Vagina (tissue), 2 donors: ENCODE measurements around the gene STARD4. TPM values are rescaled to one million over a fixed set of nuclear protein-coding genes. Genes with fewer than 3 reads are reported as not detected.

Source experiments
- DNase-seq, 2 donors: peaks; one replicate each; pipeline ENCODE4 v3.0.0-alpha.2; 2017; ENCODE audit errors: extremely low spot score in 2 of 2
- H3K27ac ChIP-seq: fragments of 200-600 bp; sonication (generic); one replicate; pipeline ENCODE4 v1.5.1; 2019
- H3K27me3 ChIP-seq: fragments of 200-600 bp; sonication (generic); one replicate; pipeline ENCODE4 v1.5.1; 2019
- H3K36me3 ChIP-seq, 2 donors: fragments of 200-600 bp; sonication (generic); one replicate each; pipeline ENCODE4 v1.5.1; 2017 to 2019
- H3K4me1 ChIP-seq: fragments of 200-600 bp; sonication (generic); one replicate; pipeline ENCODE4 v1.5.1; 2019
- H3K4me3 ChIP-seq, 2 donors: fragments of 200-600 bp; sonication (generic); 1 replicate in 1 of 2; 2 replicates in 1 of 2; pipeline ENCODE4 v1.5.1; 2016 to 2019
- H3K9me3 ChIP-seq: fragments of 200-600 bp; sonication (generic); one replicate; pipeline ENCODE4 v1.5.1; 2019
- CTCF ChIP-seq, 3 experiments: fragments of 450-650 bp in 2 of 3; fragments of 200-600 bp in 1 of 3; sonication (generic) in 1 of 3; IDR thresholded peaks; one replicate each; pipeline ENCODE4 v1.5.1; 2017 to 2019; ENCODE audit warnings: antibody characterized with exemption in 3 of 3, mild to moderate bottlenecking in 2 of 3, moderate library complexity in 2 of 3
- POLR2A ChIP-seq, 2 donors: fragments of 450-650 bp; IDR thresholded peaks; one replicate each; pipeline ENCODE4 v1.6.1; 2017; ENCODE audit warnings: antibody characterized with exemption in 2 of 2, mild to moderate bottlenecking in 2 of 2, moderate library complexity in 2 of 2
- POLR2AphosphoS5 ChIP-seq, 2 donors: sonication (generic); formaldehyde crosslinking; IDR thresholded peaks; one replicate each; pipeline ENCODE4 v1.9.0; 2017; ENCODE audit warnings: antibody characterized with exemption in 2 of 2, mild to moderate bottlenecking in 2 of 2, low read depth in 1 of 2; ENCODE audit not compliant: insufficient read depth in 1 of 2
- intact Hi-C: fragments of 100-400 bp; cut with DNase I; formaldehyde crosslinking; loops from one replicate; pipeline ENCODE4 v1.15.1; 2023
- total RNA-seq: library from RNA; depleted of rRNA; stranded (reverse); fragments of >200 nt; gene quantifications from one replicate; pipeline ENCODE4 v1.2.3, GENCODE V29; 2016

Gene STARD4
- total RNA-seq, 1 donor from 2014 or later, result 18.9 TPM

DNA sequence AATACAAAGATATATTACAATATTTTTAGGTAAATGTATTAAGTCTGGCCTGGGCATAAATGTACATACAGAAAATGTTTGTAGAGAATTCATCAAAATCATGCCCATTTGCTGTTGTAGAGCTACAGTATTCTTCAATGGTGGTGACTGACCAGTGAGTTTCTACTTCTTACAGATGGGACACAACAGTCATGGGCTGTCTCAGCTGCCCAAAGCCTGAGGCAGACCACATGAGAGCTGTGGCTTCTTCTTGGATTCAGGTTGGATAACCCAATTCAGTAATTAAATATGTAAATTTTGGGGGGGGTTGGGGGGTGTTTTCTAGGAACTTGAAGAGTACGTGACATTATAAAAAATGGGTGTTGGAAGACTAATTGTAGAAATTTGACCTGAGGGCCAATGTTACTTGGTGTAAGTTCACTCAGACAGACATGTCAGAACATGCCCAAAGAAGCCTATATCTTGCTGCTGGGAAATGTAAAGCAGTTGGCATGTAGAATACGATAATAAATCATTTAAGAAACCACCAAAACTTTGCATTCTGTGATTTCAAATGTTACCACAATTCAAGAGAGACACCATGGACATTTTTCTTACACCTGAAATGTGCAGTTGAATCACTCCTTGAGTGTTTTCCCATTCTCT lies 17.9 kb downstream of the STARD4 start:
- Histone ChIP-seq H3K9me3 (no peaks in the 10 kb centered on the region), H3K36me3 (peaks cover 0 to 6% of the 10 kb centered on the region in 2 donors), H3K4me3 (no peak overlapping the region), H3K4me1 (no peaks in the 10 kb centered on the region), H3K27me3 (no peaks in the 10 kb centered on the region), H3K27ac (no peak overlapping the region)
- intact Hi-C loops, result no loop called here
- TF ChIP-seq POLR2A (IDR thresholded peaks at IDR 0.05) (no peak), POLR2AphosphoS5 (IDR thresholded peaks at IDR 0.05; ENCODE audit: insufficient read depth in 1 of 2, low read depth in 1 of 2) (no peak), CTCF (IDR thresholded peaks at IDR 0.05) (no peak)
- DNase-seq, result no peak

- TF ChIP-seq POLR2A (IDR thresholded peaks at IDR 0.05) (no peak), CTCF (IDR thresholded peaks at IDR 0.05) (no peak)
- Histone ChIP-seq H3K4me1 (no peaks in the 10 kb centered on the region), H3K27me3 (no peaks in the 10 kb centered on the region), H3K36me3 (no peaks in the 10 kb centered on the region), H3K4me3 (no peak overlapping the region), H3K9me3 (no peaks in the 10 kb centered on the region), H3K27ac (no peak overlapping the region)
- intact Hi-C loops, result no loop called here
- DNase-seq, result no peak
Measured at GRCh38 chr5:111493031-111493430, 19.3 kb downstream of the STARD4 start.

- Histone ChIP-seq H3K36me3 (no peaks in the 10 kb centered on the region), H3K9me3 (no peaks in the 10 kb centered on the region), H3K4me1 (no peaks in the 10 kb centered on the region), H3K27ac (no peak overlapping the region), H3K27me3 (no peaks in the 10 kb centered on the region), H3K4me3 (no peak overlapping the region)
- no peak for TF ChIP-seq POLR2AphosphoS5 (IDR thresholded peaks at IDR 0.05; ENCODE audit: insufficient read depth in 1 of 2, low read depth in 1 of 2)
- no peak for DNase-seq
- intact Hi-C loops, result no loop called here
Measured at GRCh38 chr5:111488353-111488752, 24.0 kb downstream of the STARD4 start.

GRCh38 chr5:111486926-111487325 lies 25.4 kb downstream of the STARD4 start:
- DNase-seq, result no peak
- intact Hi-C loops, result no loop called here
- H3K4me1 ChIP-seq, result no peaks in the 10 kb centered on the region
- no peak overlapping the region for H3K27ac ChIP-seq
- no peaks in the 10 kb centered on the region for H3K36me3 ChIP-seq
- H3K27me3 ChIP-seq, result no peaks in the 10 kb centered on the region
- TF ChIP-seq CTCF (IDR thresholded peaks at IDR 0.05), result no peak
- no peak for TF ChIP-seq POLR2AphosphoS5 (IDR thresholded peaks at IDR 0.05; ENCODE audit: insufficient read depth in 1 of 2, low read depth in 1 of 2)
- TF ChIP-seq POLR2A (IDR thresholded peaks at IDR 0.05), result no peak
- H3K4me3 ChIP-seq, result no peak overlapping the region
- H3K9me3 ChIP-seq, result no peaks in the 10 kb centered on the region

DNA sequence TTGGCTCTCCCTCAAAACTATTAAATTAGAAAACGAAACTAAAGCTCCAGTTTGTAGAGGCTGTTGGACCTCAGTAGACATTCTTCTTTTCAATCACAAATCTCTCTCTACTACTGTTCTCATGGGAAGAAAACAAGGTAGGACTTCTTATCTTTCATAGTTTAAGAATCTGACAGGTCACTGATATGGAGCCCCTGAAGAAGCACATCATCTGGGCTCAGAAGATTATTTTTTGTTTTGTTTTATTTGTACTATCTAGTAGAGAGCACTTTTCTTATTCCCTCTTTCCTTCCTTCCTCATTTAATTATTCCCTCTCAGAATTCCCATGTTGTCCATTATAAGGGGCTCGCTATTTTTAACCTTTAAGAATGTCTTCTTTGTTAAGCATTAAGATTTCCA lies 26.3 kb downstream of the STARD4 start:
- Histone ChIP-seq H3K36me3 (no peaks in the 10 kb centered on the region), H3K27ac (no peak overlapping the region), H3K27me3 (no peaks in the 10 kb centered on the region), H3K9me3 (no peaks in the 10 kb centered on the region), H3K4me3 (no peak overlapping the region), H3K4me1 (no peaks in the 10 kb centered on the region)
- DNase-seq, result no peak
- intact Hi-C loops, result no loop called here
- no peak for TF ChIP-seq CTCF (IDR thresholded peaks at IDR 0.05)
- no peak for TF ChIP-seq POLR2AphosphoS5 (IDR thresholded peaks at IDR 0.05; ENCODE audit: insufficient read depth in 1 of 2, low read depth in 1 of 2)
- TF ChIP-seq POLR2A (IDR thresholded peaks at IDR 0.05), result no peak
